A673 (cell line): ENCODE measurements around the gene SMCO3. TPM values are rescaled to one million over a fixed set of nuclear protein-coding genes. Genes with fewer than 3 reads are reported as not detected.

Experiments
- BruUV-seq: library from RNA; stranded (reverse); fragments of 400-500 nt; replicated peaks from 2 replicates; lab custom pipeline; 2021; lab: Mats Ljungman, UMichigan
- CTCF ChIA-PET: fragments of 300-600 bp; sonication (Branson Sonifier 250); formaldehyde crosslinking; loops from one replicate; lab custom pipeline; 2022; ENCODE audit warnings: antibody characterized with exemption; lab: Charles Lee
- POLR2A ChIA-PET: fragments of 300-600 bp; sonication (Branson Sonifier 250); formaldehyde crosslinking; loops from one replicate; lab custom pipeline; 2022; ENCODE audit warnings: antibody characterized with exemption; ENCODE audit not compliant: low non-redundant PET; lab: Charles Lee
- DNase-seq: peaks from one replicate; pipeline ENCODE4 v3.0.0-alpha.2; 2015; ENCODE audit warnings: low spot score
- H3K27ac ChIP-seq: fragments of 200-600 bp; sonication (generic); 2 replicates; pipeline ENCODE4 v1.5.1; 2016; ENCODE audit warnings: mixed run types, low read depth, mild to moderate bottlenecking, mixed read lengths, antibody characterized with exemption, low read length; ENCODE audit not compliant: poor library complexity, severe bottlenecking
- H3K27me3 ChIP-seq: fragments of 200-600 bp; sonication (generic); replicated peaks from 2 replicates; pipeline ENCODE4 v1.6.1; 2017; ENCODE audit warnings: mixed run types, low read depth, mild to moderate bottlenecking, mixed read lengths, antibody characterized with exemption, low read length; ENCODE audit not compliant: insufficient read depth, poor library complexity
- H3K36me3 ChIP-seq: fragments of 200-600 bp; sonication (generic); 2 replicates; pipeline ENCODE4 v1.6.1; 2016; ENCODE audit warnings: mixed run types, mild to moderate bottlenecking, mixed read lengths, antibody characterized with exemption, low read length; ENCODE audit not compliant: insufficient read depth, poor library complexity, severe bottlenecking
- H3K4me1 ChIP-seq: fragments of 200-600 bp; sonication (generic); 2 replicates; pipeline ENCODE4 v1.6.1; 2017; ENCODE audit warnings: mixed run types, mild to moderate bottlenecking, mixed read lengths, antibody characterized with exemption, low read length; ENCODE audit not compliant: insufficient read depth, poor library complexity, severe bottlenecking
- H3K4me3 ChIP-seq: fragments of 200-600 bp; sonication (generic); 2 replicates; pipeline ENCODE4 v1.5.1; 2016; ENCODE audit warnings: low read depth, mixed run types, mild to moderate bottlenecking, mixed read lengths, low read length; ENCODE audit not compliant: poor library complexity, severe bottlenecking
- H3K9me3 ChIP-seq: fragments of 200-600 bp; sonication (generic); 2 replicates; pipeline ENCODE4 v1.6.1; 2016; ENCODE audit warnings: mixed run types, low read depth, mild to moderate bottlenecking, mixed read lengths, antibody characterized with exemption, low read length; ENCODE audit not compliant: poor library complexity, severe bottlenecking
- CTCF ChIP-seq: fragments of 300-800, 200-600 bp; sonication (generic); conservative IDR thresholded peaks from 2 replicates; pipeline ENCODE4 v1.5.1; 2017; ENCODE audit warnings: low read depth, mild to moderate bottlenecking, antibody characterized with exemption, low read length, moderate library complexity, mixed read lengths
- EZH2 ChIP-seq: fragments of 200-600 bp; sonication (generic); IDR thresholded peaks from 2 replicates; pipeline ENCODE4 v1.6.1; 2017; ENCODE audit warnings: borderline replicate concordance, low read depth, mild to moderate bottlenecking, mixed read lengths, antibody characterized with exemption, low read length; ENCODE audit not compliant: poor library complexity, severe bottlenecking
- intact Hi-C: fragments of 100-400 bp; cut with micrococcal nuclease; formaldehyde crosslinking; loops from one replicate; pipeline ENCODE4 v1.10.0; 2022; ENCODE audit not compliant: unreplicated experiment
- total RNA-seq: library from RNA; stranded (reverse); gene quantifications from 2 replicates; pipeline ENCODE4 v1.2.3, GENCODE V29; 2021

The SMCO3 gene
- total RNA-seq, 1 experiment from 2014 or later: not detected

GRCh38 chr12:14834509-14834908 lies 20.5 kb upstream of the SMCO3 start:
- Histone ChIP-seq H3K27ac (no peak overlapping the region), H3K4me1 (no peaks in the 10 kb centered on the region), H3K36me3 (no peaks in the 10 kb centered on the region), H3K9me3 (no peaks in the 10 kb centered on the region), H3K4me3 (no peak overlapping the region), H3K27me3 (no peaks in the 10 kb centered on the region)
- POLR2A ChIA-PET: no interaction called here
- TF ChIP-seq EZH2: no peak
- no peak for TF ChIP-seq CTCF
- no TSS peak for BruUV-seq
- intact Hi-C loops: no loop called here
- CTCF ChIA-PET: no interaction called here
- DNase-seq: no peak

- H3K27me3 ChIP-seq: no peaks in the 10 kb centered on the region
- POLR2A ChIA-PET: interaction anchor here (0.6 kb wide), 1 partner anchor 89 kb away, joined by 3 read pairs; no protein-coding TSS in a partner anchor
- intact Hi-C loops: no loop called here
- TF ChIP-seq CTCF (no peak), EZH2 (no peak)
- no peak overlapping the region for H3K4me3 ChIP-seq
- H3K36me3 ChIP-seq: no peaks in the 10 kb centered on the region
- no peak overlapping the region for H3K27ac ChIP-seq
- CTCF ChIA-PET: no interaction called here
- no TSS peak for BruUV-seq
- no peaks in the 10 kb centered on the region for H3K9me3 ChIP-seq
- no peaks in the 10 kb centered on the region for H3K4me1 ChIP-seq
- DNase-seq: no peak
These were observed 20.0 kb upstream of the SMCO3 start for GRCh38 chr12:14833952-14834351.

GRCh38 chr12:14833336-14833735 lies 19.4 kb upstream of the SMCO3 start:
- no peak overlapping the region for H3K4me3 ChIP-seq
- no peaks in the 10 kb centered on the region for H3K9me3 ChIP-seq
- CTCF ChIA-PET: interaction anchor here (0.7 kb wide), 1 partner anchor 408 kb away, joined by 3 read pairs; no protein-coding TSS in a partner anchor
- H3K36me3 ChIP-seq: no peaks in the 10 kb centered on the region
- no TSS peak for BruUV-seq
- TF ChIP-seq EZH2 (no peak), CTCF (no peak)
- H3K4me1 ChIP-seq: no peaks in the 10 kb centered on the region
- H3K27me3 ChIP-seq: no peaks in the 10 kb centered on the region
- intact Hi-C loops: no loop called here
- DNase-seq: no peak
- POLR2A ChIA-PET: interaction anchor here (0.6 kb wide), 1 partner anchor 88 kb away, joined by 3 read pairs; no protein-coding TSS in a partner anchor
- no peak overlapping the region for H3K27ac ChIP-seq
